Sigmoid colon (tissue), 7 donors: ENCODE results near the gene CLDN14. TPM values are rescaled to one million over a fixed set of nuclear protein-coding genes. Genes with fewer than 3 reads are reported as not detected.

ENCODE experiments used
- DNase-seq: peaks from one replicate; pipeline ENCODE4 v3.0.0-alpha.2; 2019
- H3K27ac ChIP-seq, 4 donors: fragments of 200-600 bp; sonication (generic); one replicate each; pipeline ENCODE4 v1.5.1; 2016 to 2019; ENCODE audit warnings: mild to moderate bottlenecking in 1 of 4
- H3K27me3 ChIP-seq, 3 donors: fragments of 200-600 bp; sonication (generic); one replicate each; pipeline ENCODE4 v1.5.1; 2019; ENCODE audit warnings: mild to moderate bottlenecking in 1 of 3
- H3K36me3 ChIP-seq, 4 donors: fragments of 200-600 bp; sonication (generic); one replicate each; pipeline ENCODE4 v1.5.1; 2016 to 2019
- H3K4me1 ChIP-seq, 4 donors: fragments of 200-600 bp; sonication (generic); one replicate each; pipeline ENCODE4 v1.5.1; 2017 to 2019
- H3K4me3 ChIP-seq, 4 donors: fragments of 200-600 bp; sonication (generic); one replicate each; pipeline ENCODE4 v1.5.1; 2017 to 2019; ENCODE audit warnings: mild to moderate bottlenecking in 2 of 4, moderate library complexity in 1 of 4
- H3K9me3 ChIP-seq, 4 donors: fragments of 200-600 bp in 3 of 4; sonication (generic) in 3 of 4; one replicate each; pipeline versions ENCODE4 v1.5.1 to v1.6.1; 2013 to 2019
- EP300 ChIP-seq, 4 donors: sonication (generic); formaldehyde crosslinking; IDR thresholded peaks; one replicate each; pipeline ENCODE4 v1.6.1; 2017; ENCODE audit warnings: antibody characterized with exemption in 4 of 4
- POLR2A ChIP-seq, 2 donors: fragments of 450-650 bp; IDR thresholded peaks; one replicate each; pipeline ENCODE4 v1.6.1; 2016; ENCODE audit warnings: antibody characterized with exemption in 2 of 2, mild to moderate bottlenecking in 2 of 2, moderate library complexity in 2 of 2
- POLR2AphosphoS5 ChIP-seq, 4 donors: sonication (generic); formaldehyde crosslinking; IDR thresholded peaks; one replicate each; pipeline ENCODE4 v1.6.1; 2017; ENCODE audit warnings: antibody characterized with exemption in 4 of 4
- WGBS, 2 donors: extraction: QIAGEN DNeasy Blood & Tissue Kit; methylation state at CpG; one replicate each; pipeline ENCODE4 v1.1.7; 2013; 5-methylcytosine and 5-hydroxymethylcytosine counted together
- intact Hi-C: fragments of 100-400 bp; cut with DNase I; formaldehyde crosslinking; loops from one replicate; pipeline ENCODE4 v1.15.1; 2023
- polyA plus RNA-seq, 3 donors: library from polyadenylated mRNA; stranded (reverse); fragments of 200-250 nt; gene quantifications; one replicate each; pipeline ENCODE4 v1.2.3, GENCODE V29; 2013
- total RNA-seq, 4 donors: library from RNA; depleted of rRNA; stranded (reverse); fragments of >200 nt; gene quantifications; one replicate each; pipeline ENCODE4 v1.1.0, GENCODE V29; 2016
- TF ChIP-seq, protein P1 (sequence below), 4 experiments: fragments of 450-650 bp in 3 of 4; fragments of 200-600 bp in 1 of 4; IDR thresholded peaks; one replicate each; pipeline ENCODE4 v1.5.1; 2016 to 2019; ENCODE audit warnings: antibody characterized with exemption in 4 of 4, mild to moderate bottlenecking in 3 of 4, moderate library complexity in 2 of 4
- donor health status: healthy with polysubstance abuse.
- donor health status: Bipolar disorder and iron deficiency.
- donor health status: healthy.

Gene CLDN14
- total and polyA plus RNA-seq, 7 donors = 1.3 TPM; not detected in 6

DNA sequence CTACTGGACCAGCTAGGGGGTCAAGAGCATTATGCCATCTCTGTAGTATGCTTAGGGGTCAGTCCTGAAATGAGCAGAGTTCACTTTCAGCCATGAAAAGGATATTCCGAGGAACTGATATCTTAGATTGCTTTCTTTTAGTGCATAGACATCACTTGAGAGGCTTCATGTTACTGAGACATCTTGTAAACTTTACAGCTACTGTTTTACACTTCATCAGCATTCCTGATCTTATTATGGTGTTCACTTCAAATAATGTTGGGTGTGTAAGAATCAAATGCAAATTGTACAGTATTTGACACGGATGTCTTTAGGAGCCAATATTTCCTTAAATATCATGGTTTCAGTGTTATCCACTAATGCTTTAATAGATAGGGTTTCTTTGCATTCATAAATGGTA, 22.4 kb upstream of the CLDN14 start:
- no peak overlapping the region for H3K27ac ChIP-seq
- peaks cover 0 to 4% (median 0%) of the 10 kb centered on the region in 4 donors for H3K4me1 ChIP-seq
- H3K4me3 ChIP-seq = no peak overlapping the region
- no peak for TF ChIP-seq EP300 (IDR thresholded peaks at IDR 0.05)
- TF ChIP-seq POLR2A (IDR thresholded peaks at IDR 0.05) = no peak
- TF ChIP-seq, protein P1, sequence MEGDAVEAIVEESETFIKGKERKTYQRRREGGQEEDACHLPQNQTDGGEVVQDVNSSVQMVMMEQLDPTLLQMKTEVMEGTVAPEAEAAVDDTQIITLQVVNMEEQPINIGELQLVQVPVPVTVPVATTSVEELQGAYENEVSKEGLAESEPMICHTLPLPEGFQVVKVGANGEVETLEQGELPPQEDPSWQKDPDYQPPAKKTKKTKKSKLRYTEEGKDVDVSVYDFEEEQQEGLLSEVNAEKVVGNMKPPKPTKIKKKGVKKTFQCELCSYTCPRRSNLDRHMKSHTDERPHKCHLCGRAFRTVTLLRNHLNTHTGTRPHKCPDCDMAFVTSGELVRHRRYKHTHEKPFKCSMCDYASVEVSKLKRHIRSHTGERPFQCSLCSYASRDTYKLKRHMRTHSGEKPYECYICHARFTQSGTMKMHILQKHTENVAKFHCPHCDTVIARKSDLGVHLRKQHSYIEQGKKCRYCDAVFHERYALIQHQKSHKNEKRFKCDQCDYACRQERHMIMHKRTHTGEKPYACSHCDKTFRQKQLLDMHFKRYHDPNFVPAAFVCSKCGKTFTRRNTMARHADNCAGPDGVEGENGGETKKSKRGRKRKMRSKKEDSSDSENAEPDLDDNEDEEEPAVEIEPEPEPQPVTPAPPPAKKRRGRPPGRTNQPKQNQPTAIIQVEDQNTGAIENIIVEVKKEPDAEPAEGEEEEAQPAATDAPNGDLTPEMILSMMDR (IDR thresholded peaks at IDR 0.05) = no peak
- TF ChIP-seq POLR2AphosphoS5 (IDR thresholded peaks at IDR 0.05) = no peak
- DNase-seq = no peak
- intact Hi-C loops = no loop called here
- H3K36me3 ChIP-seq = no peaks in the 10 kb centered on the region
- H3K9me3 ChIP-seq = no peaks in the 10 kb centered on the region
- H3K27me3 ChIP-seq = no peaks in the 10 kb centered on the region
- WGBS, 2 donors = 74 to 87% methylated on average over 2 of the region's 2 CpGs

- H3K27me3 ChIP-seq = no peaks in the 10 kb centered on the region
- H3K27ac ChIP-seq = no peak overlapping the region
- peaks cover 0 to 4% (median 0%) of the 10 kb centered on the region in 4 donors for H3K4me1 ChIP-seq
- DNase-seq = no peak
- intact Hi-C loops = no loop called here
- TF ChIP-seq EP300 (IDR thresholded peaks at IDR 0.05) (no peak), POLR2A (IDR thresholded peaks at IDR 0.05) (no peak), POLR2AphosphoS5 (IDR thresholded peaks at IDR 0.05) (no peak)
- TF ChIP-seq, protein P1 (IDR thresholded peaks at IDR 0.05) = no peak
- WGBS, 2 donors = 69 to 78% methylated on average over 4 of the region's 4 CpGs
- H3K4me3 ChIP-seq = no peak overlapping the region
- no peaks in the 10 kb centered on the region for H3K9me3 ChIP-seq
- H3K36me3 ChIP-seq = no peaks in the 10 kb centered on the region
Observed at GRCh38 chr21:36501589-36501892, 21.6 kb upstream of the CLDN14 start.

GRCh38 chr21:36499578-36500471, 19.9 kb upstream of the CLDN14 start:
- no peaks in the 10 kb centered on the region for H3K9me3 ChIP-seq
- H3K36me3 ChIP-seq = no peaks in the 10 kb centered on the region
- DNase-seq = no peak
- no peak overlapping the region for H3K4me3 ChIP-seq
- peaks cover 0 to 4% (median 0%) of the 10 kb centered on the region in 3 donors for H3K27me3 ChIP-seq
- H3K27ac ChIP-seq = no peak overlapping the region
- H3K4me1 ChIP-seq = peaks cover 0 to 4% (median 0%) of the 10 kb centered on the region in 4 donors
- 19 to 75% methylated on average over 25 of the region's 25 CpGs for WGBS, 2 donors
- no peak for TF ChIP-seq POLR2A (IDR thresholded peaks at IDR 0.05)
- TF ChIP-seq POLR2AphosphoS5 (IDR thresholded peaks at IDR 0.05) = no peak
- TF ChIP-seq, protein P1 (IDR thresholded peaks at IDR 0.05) = no peak
- no peak for TF ChIP-seq EP300 (IDR thresholded peaks at IDR 0.05)
- intact Hi-C loops = no loop called here

GRCh38 chr21:36494557-36494956, 14.6 kb upstream of the CLDN14 start:
- no peak overlapping the region for H3K27ac ChIP-seq
- TF ChIP-seq EP300 (IDR thresholded peaks at IDR 0.05) (no peak), POLR2AphosphoS5 (IDR thresholded peaks at IDR 0.05) (no peak), POLR2A (IDR thresholded peaks at IDR 0.05) (no peak)
- TF ChIP-seq, protein P1 (IDR thresholded peaks at IDR 0.05) = no peak
- no peaks in the 10 kb centered on the region for H3K9me3 ChIP-seq
- intact Hi-C loops = no loop called here
- no peaks in the 10 kb centered on the region for H3K36me3 ChIP-seq
- WGBS, 2 donors = 89 to 92% methylated on average over 8 of the region's 8 CpGs
- no peak overlapping the region for H3K4me3 ChIP-seq
- H3K27me3 ChIP-seq = peaks cover 0 to 5% (median 0%) of the 10 kb centered on the region in 3 donors
- no peaks in the 10 kb centered on the region for H3K4me1 ChIP-seq
- DNase-seq = no peak
